ENCODE results near the gene ACTR3. TPM values are rescaled to one million over a fixed set of nuclear protein-coding genes. Genes with fewer than 3 reads are reported as not detected.

The ACTR3 gene
- total and polyA plus RNA-seq, 2 of the 4 experiments (the other 2 are of a cell fraction) = 246 to 307 TPM

DNA sequence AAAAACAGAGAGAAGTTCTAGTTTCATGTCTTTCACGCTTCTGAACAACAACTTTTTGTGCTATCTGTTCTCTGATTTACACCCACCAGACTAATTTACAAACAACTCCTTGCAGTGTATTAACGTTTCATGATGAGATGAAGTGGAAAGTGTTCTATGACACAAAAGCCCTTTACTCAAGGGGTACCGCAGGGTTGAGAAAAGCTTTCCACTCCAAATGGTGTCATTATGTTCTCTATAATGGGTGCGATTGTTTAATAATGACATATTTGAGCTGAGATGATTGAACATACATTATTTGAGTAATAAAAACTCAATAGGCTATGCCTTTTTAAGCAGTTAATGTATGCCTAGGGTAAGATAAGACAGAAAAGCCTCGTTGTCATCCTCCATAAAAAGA is 76.3 kb downstream of the ACTR3 start:
- Histone ChIP-seq H2AK9ac (replicated peaks; ENCODE audit: low read depth, low read length, poor library complexity) (no peak overlapping the region), H4K91ac (ENCODE audit: insufficient read depth, low read depth, low read length) (no peak overlapping the region), H3K14ac (replicated peaks; ENCODE audit: low read depth, low read length) (no peak overlapping the region), H2BK120ac (ENCODE audit: low read depth, low read length) (no peak overlapping the region), H4K8ac (ENCODE audit: low read depth in 2 of 2, low read length in 2 of 2) (no peak overlapping the region), H3K36me3 (ENCODE audit: control insufficient read depth, insufficient read depth, low read length) (peaks cover 7% of the 10 kb centered on the region), H3K4me3 (ENCODE audit: insufficient read depth, low read depth, low read length) (no peak overlapping the region), H3K9me3 (ENCODE audit: control insufficient read depth, insufficient read depth, low read length) (no peaks in the 10 kb centered on the region), H3K4me1 (ENCODE audit: control insufficient read depth, insufficient read depth, low read length) (peaks cover 8% of the 10 kb centered on the region), H3K23ac (ENCODE audit: low read depth, low read length) (no peak overlapping the region), H3K4me2 (ENCODE audit: low read depth, low read length) (no peak overlapping the region), H3K56ac (ENCODE audit: extremely low read depth, insufficient read depth, low read length) (no peak overlapping the region), H3K27ac (ENCODE audit: insufficient read depth, low read length) (no peak overlapping the region), H2BK5ac (ENCODE audit: low read depth, low read length, poor library complexity, severe bottlenecking) (no peak overlapping the region), H3K18ac (ENCODE audit: low read depth, low read length) (no peak overlapping the region), H3K4ac (ENCODE audit: low read depth, low read length) (no peak overlapping the region), H2AFZ (replicated peaks; ENCODE audit: low read length, poor library complexity) (no peak overlapping the region), H3K9ac (ENCODE audit: low read depth, low read length) (no peak overlapping the region), H3K79me1 (ENCODE audit: low read depth in 1 of 2, low read length in 2 of 2) (peaks cover 5 to 37% of the 10 kb centered on the region in 2 experiments; a peak in 3 of 4 replicates), H4K20me1 (ENCODE audit: insufficient read depth, low read length) (peaks cover 17% of the 10 kb centered on the region; the same call in 1 of the 2 replicates), H4K5ac (ENCODE audit: low read depth, low read length) (no peak overlapping the region), H3K27me3 (ENCODE audit: control insufficient read depth, insufficient read depth, low read length) (no peaks in the 10 kb centered on the region), H2BK20ac (ENCODE audit: low read depth, low read length) (no peak overlapping the region), H2AK5ac (ENCODE audit: low read depth, low read length) (no peak overlapping the region), H3K9me1 (ENCODE audit: insufficient read depth, low read length) (peaks cover 7% of the 10 kb centered on the region; the same call in 1 of the 2 replicates), H2BK15ac (ENCODE audit: low read depth, low read length) (no peak overlapping the region)
- no peak for ATAC-seq (ENCODE audit: low read depth)
- dilution Hi-C loops (cut with HindIII; ENCODE audit: low sequenced_read_pairs, unreplicated experiment) (no loop called here), in situ Hi-C loops (cut with MboI; ENCODE audit: low sequenced_read_pairs) (no loop called here), intact Hi-C loops (cut with micrococcal nuclease) (no loop called here)
- TF ChIP-seq SMC3 (IDR thresholded peaks at IDR 0.05; ENCODE audit: low read depth, low read length) (no peak), MAFK (IDR thresholded peaks at IDR 0.05; ENCODE audit: low read depth, low read length) (no peak), FOS (IDR thresholded peaks at IDR 0.05; ENCODE audit: low read depth, low read length) (no peak), RAD21 (IDR thresholded peaks at IDR 0.05; ENCODE audit: low read length) (no peak), CEBPB (IDR thresholded peaks at IDR 0.05; ENCODE audit: low read depth, low read length) (no peak), NFE2L2 (IDR thresholded peaks at IDR 0.05; ENCODE audit: low read depth, low read length) (no peak), POLR2A (IDR thresholded peaks at IDR 0.05; ENCODE audit: low read depth, low read length) (no peak), CHD1 (IDR thresholded peaks at IDR 0.05; ENCODE audit: low read depth, low read length) (no peak), RCOR1 (IDR thresholded peaks at IDR 0.05; ENCODE audit: insufficient replicate concordance, low read length) (no peak), MAZ (IDR thresholded peaks at IDR 0.05; ENCODE audit: borderline replicate concordance, low read depth, low read length) (no peak), MXI1 (IDR thresholded peaks at IDR 0.05; ENCODE audit: borderline replicate concordance, low read depth, low read length) (no peak), RFX5 (IDR thresholded peaks at IDR 0.05; ENCODE audit: low read depth, low read length) (no peak)
- TF ChIP-seq, protein P1, sequence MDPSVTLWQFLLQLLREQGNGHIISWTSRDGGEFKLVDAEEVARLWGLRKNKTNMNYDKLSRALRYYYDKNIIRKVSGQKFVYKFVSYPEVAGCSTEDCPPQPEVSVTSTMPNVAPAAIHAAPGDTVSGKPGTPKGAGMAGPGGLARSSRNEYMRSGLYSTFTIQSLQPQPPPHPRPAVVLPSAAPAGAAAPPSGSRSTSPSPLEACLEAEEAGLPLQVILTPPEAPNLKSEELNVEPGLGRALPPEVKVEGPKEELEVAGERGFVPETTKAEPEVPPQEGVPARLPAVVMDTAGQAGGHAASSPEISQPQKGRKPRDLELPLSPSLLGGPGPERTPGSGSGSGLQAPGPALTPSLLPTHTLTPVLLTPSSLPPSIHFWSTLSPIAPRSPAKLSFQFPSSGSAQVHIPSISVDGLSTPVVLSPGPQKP (IDR thresholded peaks at IDR 0.05; ENCODE audit: borderline replicate concordance, low read depth, low read length) = no peak
- TF ChIP-seq, protein P2, sequence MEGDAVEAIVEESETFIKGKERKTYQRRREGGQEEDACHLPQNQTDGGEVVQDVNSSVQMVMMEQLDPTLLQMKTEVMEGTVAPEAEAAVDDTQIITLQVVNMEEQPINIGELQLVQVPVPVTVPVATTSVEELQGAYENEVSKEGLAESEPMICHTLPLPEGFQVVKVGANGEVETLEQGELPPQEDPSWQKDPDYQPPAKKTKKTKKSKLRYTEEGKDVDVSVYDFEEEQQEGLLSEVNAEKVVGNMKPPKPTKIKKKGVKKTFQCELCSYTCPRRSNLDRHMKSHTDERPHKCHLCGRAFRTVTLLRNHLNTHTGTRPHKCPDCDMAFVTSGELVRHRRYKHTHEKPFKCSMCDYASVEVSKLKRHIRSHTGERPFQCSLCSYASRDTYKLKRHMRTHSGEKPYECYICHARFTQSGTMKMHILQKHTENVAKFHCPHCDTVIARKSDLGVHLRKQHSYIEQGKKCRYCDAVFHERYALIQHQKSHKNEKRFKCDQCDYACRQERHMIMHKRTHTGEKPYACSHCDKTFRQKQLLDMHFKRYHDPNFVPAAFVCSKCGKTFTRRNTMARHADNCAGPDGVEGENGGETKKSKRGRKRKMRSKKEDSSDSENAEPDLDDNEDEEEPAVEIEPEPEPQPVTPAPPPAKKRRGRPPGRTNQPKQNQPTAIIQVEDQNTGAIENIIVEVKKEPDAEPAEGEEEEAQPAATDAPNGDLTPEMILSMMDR (conservative IDR thresholded peaks at IDR 0.05; ENCODE audit: low read depth, low read length) = no peak
- no TSS peak for BruUV-seq (replicated peaks)
- DNase-seq = no peak
- ChIA-PET POLR2A (ENCODE audit: unreplicated experiment) (no interaction called here), CTCF (interaction anchor here (1.3 kb wide), 1 partner anchor 20 kb away, joined by 3 read pairs; no protein-coding TSS in a partner anchor)
- WGBS, 2 experiments (ENCODE audit: extremely low coverage in 2 of 2, insufficient read length in 1 of 2) = no CpG with 5 or more reads among the region's 5 CpGs
